CD4-positive, alpha-beta T cell (primary cell): ENCODE measurements around the gene FOXC2. TPM values are rescaled to one million over a fixed set of nuclear protein-coding genes. Genes with fewer than 3 reads are reported as not detected.

Experiments used
- ATAC-seq: fragments of 200-7000 bp; cut with Tn5 transposase; one replicate; pipeline ENCODE4 v1.10.0; 2022; ENCODE audit warnings: mild to moderate bottlenecking; ENCODE audit not compliant: poor library complexity
- CTCF ChIA-PET: fragments of 350-600 bp; sonication (Branson Sonifier 250); formaldehyde crosslinking; loops from one replicate; lab custom pipeline; 2021; ENCODE audit warnings: antibody characterized with exemption, inconsistent platforms; lab: Charles Lee
- POLR2A ChIA-PET: fragments of 350-600 bp; sonication (Branson Sonifier 250); formaldehyde crosslinking; loops from one replicate; lab custom pipeline; 2021; ENCODE audit warnings: antibody characterized with exemption, inconsistent platforms; lab: Charles Lee
- DNase-seq, 14 experiments: peaks; one replicate each; pipeline ENCODE4 v3.0.0-alpha.2; 2013 to 2020; ENCODE audit warnings: mixed read lengths in 2 of 14
- H3K27ac ChIP-seq, 2 donors: one replicate each; pipeline versions ENCODE4 v1.5.1 to v1.7.0; 2013; ENCODE audit warnings: low read length in 2 of 2, low read depth in 1 of 2, mild to moderate bottlenecking in 1 of 2
- H3K27me3 ChIP-seq, 2 experiments: 1 replicate in 1 of 2; 2 replicates in 1 of 2; pipeline versions ENCODE4 v1.6.1 to v1.7.0; 2013; ENCODE audit warnings: low read length in 2 of 2, control low read depth in 1 of 2, mild to moderate bottlenecking in 1 of 2, moderate library complexity in 1 of 2; ENCODE audit not compliant: insufficient read depth in 2 of 2, control insufficient read depth in 1 of 2
- H3K36me3 ChIP-seq: one replicate; pipeline ENCODE4 v1.6.1; 2013; ENCODE audit warnings: low read length, control low read depth; ENCODE audit not compliant: insufficient read depth
- H3K4me1 ChIP-seq: one replicate; pipeline ENCODE4 v1.6.1; 2013; ENCODE audit warnings: low read length, control low read depth; ENCODE audit not compliant: insufficient read depth
- H3K4me3 ChIP-seq: one replicate; pipeline ENCODE4 v1.5.1; 2013; ENCODE audit warnings: mild to moderate bottlenecking, low read length, moderate library complexity
- H3K9me3 ChIP-seq, 2 experiments: 1 replicate in 1 of 2; 2 replicates in 1 of 2; pipeline versions ENCODE4 v1.6.1 to v1.7.0; 2013; ENCODE audit warnings: low read length in 2 of 2, mild to moderate bottlenecking in 2 of 2, control low read depth in 1 of 2, moderate library complexity in 1 of 2; ENCODE audit not compliant: control insufficient read depth in 1 of 2, insufficient read depth in 1 of 2
- H3K27ac Mint-ChIP-seq: one replicate; pipeline ENCODE4 v1.8.0; 2020; ENCODE audit warnings: mixed read lengths
- H3K27me3 Mint-ChIP-seq: one replicate; pipeline ENCODE4 v1.8.0; 2021; ENCODE audit warnings: mixed read lengths
- H3K36me3 Mint-ChIP-seq: one replicate; pipeline ENCODE4 v1.8.0; 2021; ENCODE audit warnings: low read depth, mixed read lengths
- H3K4me1 Mint-ChIP-seq: one replicate; pipeline ENCODE4 v1.8.0; 2021; ENCODE audit warnings: low read depth, mixed read lengths
- H3K4me3 Mint-ChIP-seq: one replicate; pipeline ENCODE4 v1.8.0; 2020; ENCODE audit warnings: mild to moderate bottlenecking, mixed read lengths
- H3K9me3 Mint-ChIP-seq: one replicate; pipeline ENCODE4 v1.8.0; 2020; ENCODE audit warnings: mixed read lengths
- CTCF ChIP-seq: fragments of 200-600 bp; IDR thresholded peaks from one replicate; pipeline ENCODE4 v1.8.0; 2022; ENCODE audit warnings: antibody characterized with exemption, mild to moderate bottlenecking
- intact Hi-C, 2 experiments: fragments of 100-400 bp; cut with DNase I in 1 of 2; cut with micrococcal nuclease in 1 of 2; formaldehyde crosslinking; loops; one replicate each; pipeline versions ENCODE4 v1.15.1 to v1.9.0; 2023 to 2025; cut with DNase I, micrococcal nuclease
- polyA plus RNA-seq, 2 donors: library from polyadenylated mRNA; unstranded; fragments of 120-200 nt; gene quantifications; one replicate each; pipeline ENCODE4 v1.2.1, GENCODE V29; 2013
- total RNA-seq, 174 experiments: library from RNA in 2 of 174; stranded (reverse) in 2 of 174; gene quantifications; one replicate each; pipeline ENCODE4 v1.2.3 and lab custom pipeline; 2021 to 2026

FOXC2 gene
- total RNA-seq: under 1 TPM; 0.11 to 0.19 TPM
- polyA plus RNA-seq (2013, experiment 1 of 2): not detected
- 0.05 TPM for polyA plus RNA-seq (2013, experiment 2 of 2)
- total RNA-seq (lab: John Stamatoyannopoulos, UW): 0 to 0.12 (median 0) reads per million in 172 experiments

DNA sequence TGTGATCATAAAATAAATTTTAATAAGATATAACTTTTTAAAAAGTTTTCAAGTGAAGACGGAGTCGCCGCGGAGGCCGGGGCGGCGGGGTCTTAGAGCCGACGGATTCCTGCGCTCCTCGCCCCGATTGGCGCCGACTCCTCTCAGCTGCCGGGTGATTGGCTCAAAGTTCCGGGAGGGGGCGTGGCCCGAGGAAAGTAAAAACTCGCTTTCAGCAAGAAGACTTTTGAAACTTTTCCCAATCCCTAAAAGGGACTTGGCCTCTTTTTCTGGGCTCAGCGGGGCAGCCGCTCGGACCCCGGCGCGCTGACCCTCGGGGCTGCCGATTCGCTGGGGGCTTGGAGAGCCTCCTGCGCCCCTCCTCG lies at the start of gene FOXC2:
FOXC2 (plus strand) TSS at position 229 of the 365 bp plus-strand sequence. CDS start 507 bp downstream, outside the sequence.
- Mint-ChIP-seq H3K4me3 (peak within 1 kb of the TSS; percentile 30), H3K27ac (no peak within 1 kb of the TSS), H3K4me1 (peaks cover 26% of the 10 kb centered on the region), H3K36me3 (no peaks in the 10 kb centered on the region), H3K27me3 (peaks cover 89% of the 10 kb centered on the region), H3K9me3 (no peaks in the 10 kb centered on the region)
- ChIA-PET CTCF (no interaction called here), POLR2A (no interaction called here)
- Histone ChIP-seq H3K4me1 (peaks cover 31% of the 10 kb centered on the region), H3K9me3 (peaks cover 0 to 7% of the 10 kb centered on the region in 2 experiments), H3K4me3 (no peak within 1 kb of the TSS), H3K27me3 (peaks cover 53 to 77% of the 10 kb centered on the region in 2 experiments), H3K36me3 (no peaks in the 10 kb centered on the region), H3K27ac (no peak within 1 kb of the TSS)
- ATAC-seq: peak; percentile 47
- no peak for TF ChIP-seq CTCF
- intact Hi-C loops: no loop called here
- DNase-seq: peak in 11 of 14 experiments; percentile 10 to 73 (median 39)

DNA sequence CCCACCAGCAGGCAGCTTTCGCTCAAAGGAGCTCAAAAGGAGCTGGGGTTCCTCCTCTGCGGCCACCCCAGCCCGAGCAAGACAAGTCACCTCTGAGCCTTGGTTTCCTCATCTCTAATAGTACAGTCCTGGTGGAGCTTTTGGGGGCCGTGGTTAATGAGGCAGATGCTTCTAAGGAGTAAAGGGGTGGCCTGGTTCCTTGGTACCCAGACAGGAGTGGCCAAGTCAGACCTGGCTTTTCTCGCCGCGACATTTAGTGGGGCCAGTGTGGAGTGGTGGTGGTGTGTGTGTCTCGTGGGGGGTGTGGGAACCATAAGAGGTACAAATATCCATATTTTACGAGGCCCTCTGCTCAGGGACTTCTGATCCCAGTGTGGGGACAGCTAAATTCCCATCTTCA lies 49.6 kb upstream of the FOXC2 start:
- DNase-seq: no peak
- Mint-ChIP-seq H3K27me3 (peaks cover 75% of the 10 kb centered on the region), H3K36me3 (no peaks in the 10 kb centered on the region), H3K4me3 (no peak overlapping the region), H3K9me3 (no peaks in the 10 kb centered on the region), H3K27ac (no peak overlapping the region), H3K4me1 (peaks cover 21% of the 10 kb centered on the region)
- CTCF ChIA-PET: no interaction called here
- TF ChIP-seq CTCF: no peak
- intact Hi-C loops: loop anchor here in 1 of 2 experiments (10.0 kb wide), 1 partner anchor 692 kb away; no protein-coding TSS in a partner anchor
- Histone ChIP-seq H3K27me3 (peaks cover 70 to 86% of the 10 kb centered on the region in 2 experiments), H3K27ac (no peak overlapping the region), H3K4me3 (no peak overlapping the region), H3K36me3 (no peaks in the 10 kb centered on the region), H3K9me3 (peaks cover 0 to 30% of the 10 kb centered on the region in 2 experiments), H3K4me1 (peaks cover 13% of the 10 kb centered on the region)
- no peak for ATAC-seq
- POLR2A ChIA-PET: no interaction called here

DNA sequence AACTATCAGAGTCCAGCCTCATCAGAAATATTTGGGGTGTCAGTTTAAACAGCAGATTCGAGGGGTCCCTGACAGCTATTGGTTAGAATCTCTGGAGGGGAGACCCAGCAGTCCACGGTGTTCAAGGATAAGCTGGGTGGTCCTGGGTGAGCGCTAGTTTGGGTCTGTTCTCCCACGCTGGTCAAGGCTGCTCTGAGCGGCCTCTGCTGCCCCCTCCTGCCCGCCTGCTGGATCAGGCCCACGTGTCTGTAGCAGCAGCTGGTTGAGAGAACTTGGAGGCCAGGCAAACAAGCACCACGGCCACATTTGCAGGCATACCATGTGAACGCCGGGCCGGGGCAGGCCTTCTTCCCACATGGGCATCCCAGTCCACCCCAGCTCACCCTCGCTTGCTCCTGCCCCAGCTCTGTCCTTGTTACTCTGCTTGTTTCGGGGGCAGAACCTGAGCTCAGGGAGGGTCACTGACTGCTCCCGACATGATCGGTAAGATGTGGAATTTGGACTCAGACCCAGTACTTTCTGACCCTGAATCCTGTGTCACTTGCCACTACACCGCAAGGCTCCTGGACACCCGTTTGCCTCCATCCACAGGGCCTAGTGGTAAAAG lies 48.9 kb upstream of the FOXC2 start:
- Histone ChIP-seq H3K27ac (no peak overlapping the region), H3K36me3 (no peaks in the 10 kb centered on the region), H3K27me3 (peaks cover 64 to 79% of the 10 kb centered on the region in 2 experiments), H3K4me3 (no peak overlapping the region), H3K9me3 (peaks cover 0 to 25% of the 10 kb centered on the region in 2 experiments), H3K4me1 (peaks cover 13% of the 10 kb centered on the region)
- DNase-seq (peak in 2 of 14 experiments; percentile 21 to 28), ATAC-seq (no peak)
- Mint-ChIP-seq H3K27me3 (peaks cover 74% of the 10 kb centered on the region), H3K4me3 (no peak overlapping the region), H3K4me1 (peaks cover 21% of the 10 kb centered on the region), H3K9me3 (no peaks in the 10 kb centered on the region), H3K36me3 (no peaks in the 10 kb centered on the region), H3K27ac (no peak overlapping the region)
- ChIA-PET CTCF (no interaction called here), POLR2A (no interaction called here)
- intact Hi-C loops: loop anchor here in 1 of 2 experiments (10.0 kb wide), 1 partner anchor 693 kb away; no protein-coding TSS in a partner anchor
- TF ChIP-seq CTCF: no peak
